Right atrium auricular region (tissue), 2 donors: Measurements from ENCODE around the gene ELL. TPM values are rescaled to one million over a fixed set of nuclear protein-coding genes. Genes with fewer than 3 reads are reported as not detected.
A peak's percentile ranks its signal among the peaks of the same experiment; 100 is the strongest.

ENCODE experiments used
- DNase-seq: peaks from one replicate; pipeline ENCODE4 v3.0.0-alpha.2; 2019; ENCODE audit warnings: low spot score
- H3K27ac ChIP-seq, 2 donors: fragments of 200-600 bp; sonication (generic); 1 replicate in 1 of 2; 2 replicates in 1 of 2; pipeline ENCODE4 v1.5.1; 2016 to 2019
- H3K27me3 ChIP-seq, 2 donors: fragments of 200-600 bp; sonication (generic); one replicate each; pipeline versions ENCODE4 v1.5.1 to v1.6.0; 2017 to 2019
- H3K36me3 ChIP-seq: fragments of 200-600 bp; sonication (generic); one replicate; pipeline ENCODE4 v1.5.1; 2016
- H3K4me1 ChIP-seq, 2 donors: fragments of 200-600 bp; sonication (generic); one replicate each; pipeline versions ENCODE4 v1.5.1 to v1.6.0; 2017 to 2019
- H3K4me3 ChIP-seq, 2 donors: fragments of 200-600 bp; sonication (generic); 1 replicate in 1 of 2; 2 replicates in 1 of 2; pipeline ENCODE4 v1.5.1; 2017 to 2019; ENCODE audit warnings: mild to moderate bottlenecking in 1 of 2, moderate library complexity in 1 of 2
- H3K9me3 ChIP-seq, 2 donors: fragments of 200-600 bp; sonication (generic); one replicate each; pipeline ENCODE4 v1.5.1; 2019
- total RNA-seq, 2 donors: library from RNA; depleted of rRNA; stranded (reverse); fragments of >200 nt; gene quantifications; one replicate each; pipeline ENCODE4 v1.1.0, GENCODE V29; 2016
- TF ChIP-seq, protein P1 (sequence below), 2 donors: fragments of 200-600 bp; sonication (generic); IDR thresholded peaks; one replicate each; pipeline ENCODE4 v1.5.1; 2019; ENCODE audit warnings: antibody characterized with exemption in 2 of 2

The ELL gene
- total RNA-seq, 2 donors from 2014 or later, result 12.4 to 17.5 TPM

DNA sequence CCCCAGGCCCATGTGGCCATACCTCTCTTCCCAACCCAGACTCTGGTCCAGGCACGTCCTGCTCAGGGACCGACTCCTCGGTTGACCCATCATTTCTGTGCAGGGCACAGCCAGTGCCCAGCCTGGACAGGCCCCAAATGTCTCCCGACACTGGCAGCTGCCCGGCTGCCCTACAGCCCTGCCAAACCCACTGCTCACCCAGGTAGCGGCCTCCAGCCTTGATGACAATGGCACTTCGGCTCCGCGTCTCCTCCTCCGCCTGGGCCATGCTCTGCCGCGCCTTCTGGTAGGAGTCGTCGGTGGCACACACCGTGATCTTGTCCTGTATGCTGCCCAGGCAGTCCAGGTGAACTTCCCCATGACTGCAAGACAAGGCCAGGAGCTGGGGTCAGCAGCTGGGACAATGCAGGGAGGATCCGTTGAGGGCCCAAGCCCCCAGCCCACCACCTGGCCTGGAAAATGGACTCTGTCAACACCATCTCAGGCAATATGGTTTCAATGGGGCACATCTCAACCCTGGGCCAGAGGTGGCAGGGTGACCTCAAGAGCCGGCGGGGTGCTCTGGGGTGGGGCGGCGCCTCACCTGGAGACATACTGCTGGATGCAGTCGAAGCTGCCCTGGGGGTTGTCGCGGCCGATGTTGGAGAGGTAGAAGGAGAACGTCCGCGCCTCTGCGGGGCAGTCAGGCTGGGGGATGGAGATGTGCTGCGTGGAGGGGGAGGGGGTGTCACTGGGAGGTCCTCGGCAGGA is 56.5 kb downstream of the ELL start:
- H3K9me3 ChIP-seq, result no peaks in the 10 kb centered on the region
- peaks cover 15% of the 10 kb centered on the region for H3K36me3 ChIP-seq
- TF ChIP-seq, protein P1, sequence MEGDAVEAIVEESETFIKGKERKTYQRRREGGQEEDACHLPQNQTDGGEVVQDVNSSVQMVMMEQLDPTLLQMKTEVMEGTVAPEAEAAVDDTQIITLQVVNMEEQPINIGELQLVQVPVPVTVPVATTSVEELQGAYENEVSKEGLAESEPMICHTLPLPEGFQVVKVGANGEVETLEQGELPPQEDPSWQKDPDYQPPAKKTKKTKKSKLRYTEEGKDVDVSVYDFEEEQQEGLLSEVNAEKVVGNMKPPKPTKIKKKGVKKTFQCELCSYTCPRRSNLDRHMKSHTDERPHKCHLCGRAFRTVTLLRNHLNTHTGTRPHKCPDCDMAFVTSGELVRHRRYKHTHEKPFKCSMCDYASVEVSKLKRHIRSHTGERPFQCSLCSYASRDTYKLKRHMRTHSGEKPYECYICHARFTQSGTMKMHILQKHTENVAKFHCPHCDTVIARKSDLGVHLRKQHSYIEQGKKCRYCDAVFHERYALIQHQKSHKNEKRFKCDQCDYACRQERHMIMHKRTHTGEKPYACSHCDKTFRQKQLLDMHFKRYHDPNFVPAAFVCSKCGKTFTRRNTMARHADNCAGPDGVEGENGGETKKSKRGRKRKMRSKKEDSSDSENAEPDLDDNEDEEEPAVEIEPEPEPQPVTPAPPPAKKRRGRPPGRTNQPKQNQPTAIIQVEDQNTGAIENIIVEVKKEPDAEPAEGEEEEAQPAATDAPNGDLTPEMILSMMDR (IDR thresholded peaks at IDR 0.05), result no peak
- H3K27me3 ChIP-seq, result no peaks in the 10 kb centered on the region
- no peak for DNase-seq
- H3K4me1 ChIP-seq, result peaks cover 0 to 82% of the 10 kb centered on the region in 2 donors
- peak overlapping the region; percentile 81 to 90 for H3K27ac ChIP-seq
- H3K4me3 ChIP-seq, result no peak overlapping the region

DNA sequence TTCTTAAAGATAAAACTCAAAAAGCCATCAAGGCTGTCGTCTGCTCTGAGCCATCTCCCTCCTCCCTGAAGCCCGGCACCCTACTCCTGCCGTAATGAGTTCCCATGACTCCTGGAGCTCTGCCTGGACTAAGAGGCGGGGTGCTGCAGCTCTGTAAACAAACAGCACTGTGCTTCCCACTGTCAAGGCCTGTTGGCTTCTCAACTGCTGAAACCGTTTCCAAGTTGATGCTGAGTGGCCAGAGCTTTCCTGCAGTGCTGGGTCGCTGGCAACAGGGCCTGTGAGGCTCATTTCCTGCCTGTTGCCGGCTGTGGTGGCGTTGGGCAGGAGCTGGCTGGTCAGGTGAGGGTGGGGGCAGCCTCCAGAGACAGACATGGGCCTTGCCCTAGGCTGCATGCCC is 57.2 kb downstream of the ELL start:
- peak overlapping the region; percentile 81 to 90 for H3K27ac ChIP-seq
- DNase-seq, result peak; percentile 88
- no peak overlapping the region for H3K4me3 ChIP-seq
- TF ChIP-seq, protein P1 (IDR thresholded peaks at IDR 0.05), result no peak
- H3K4me1 ChIP-seq, result peaks cover 0 to 82% of the 10 kb centered on the region in 2 donors
- H3K9me3 ChIP-seq, result no peaks in the 10 kb centered on the region
- H3K27me3 ChIP-seq, result no peaks in the 10 kb centered on the region
- peaks cover 17% of the 10 kb centered on the region for H3K36me3 ChIP-seq

DNA sequence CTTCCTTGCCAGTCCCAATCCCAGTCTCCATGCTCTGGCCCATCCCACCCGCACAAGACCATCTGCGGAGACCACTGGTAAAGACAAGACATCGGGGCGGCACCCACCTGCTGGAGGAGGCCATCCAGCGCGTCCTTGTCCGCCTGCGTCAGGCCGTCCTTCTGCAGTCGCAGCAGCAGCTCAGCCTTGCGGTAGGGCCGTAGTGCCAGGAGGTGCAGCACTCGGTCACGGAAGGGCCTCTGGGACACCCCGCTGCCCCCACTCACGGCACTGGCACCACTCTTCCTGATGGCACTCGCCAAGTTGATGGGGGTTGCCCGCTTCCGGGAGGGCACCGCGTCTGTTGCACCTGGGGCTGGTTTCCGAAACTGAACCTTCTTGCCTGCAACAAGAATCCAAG is 60.4 kb downstream of the ELL start:
- Histone ChIP-seq H3K27ac (peak overlapping the region; percentile 85 to 98), H3K27me3 (no peaks in the 10 kb centered on the region), H3K9me3 (no peaks in the 10 kb centered on the region), H3K4me3 (no peak overlapping the region), H3K4me1 (peaks cover 0 to 81% of the 10 kb centered on the region in 2 donors), H3K36me3 (peaks cover 35% of the 10 kb centered on the region)
- no peak for DNase-seq
- TF ChIP-seq, protein P1 (IDR thresholded peaks at IDR 0.05), result no peak

DNA sequence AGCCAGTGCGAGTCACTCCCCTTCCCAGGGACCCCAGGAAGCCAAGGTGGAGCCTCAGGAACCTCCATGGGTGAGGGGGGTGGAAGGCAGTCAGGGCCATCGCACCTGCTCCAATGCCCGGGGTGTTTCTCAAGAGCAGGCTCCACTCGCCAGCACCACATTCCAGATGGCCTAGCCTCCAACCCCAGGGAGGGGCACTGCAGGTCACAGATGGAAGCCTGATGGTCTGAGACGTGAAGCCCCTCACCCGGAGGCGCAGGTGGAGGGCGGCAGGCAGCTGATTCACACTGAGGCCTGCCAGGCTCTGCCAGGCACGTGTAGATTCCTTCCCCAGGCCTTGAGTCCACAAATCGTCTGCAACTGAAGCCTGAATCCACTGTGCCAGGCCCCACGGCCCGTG is 61.0 kb downstream of the ELL start:
- H3K27me3 ChIP-seq, result no peaks in the 10 kb centered on the region
- no peaks in the 10 kb centered on the region for H3K9me3 ChIP-seq
- H3K4me3 ChIP-seq, result no peak overlapping the region
- peak overlapping the region; percentile 85 to 98 for H3K27ac ChIP-seq
- peaks cover 40% of the 10 kb centered on the region for H3K36me3 ChIP-seq
- no peak for DNase-seq
- H3K4me1 ChIP-seq, result peaks cover 0 to 75% of the 10 kb centered on the region in 2 donors
- TF ChIP-seq, protein P1 (IDR thresholded peaks at IDR 0.05), result no peak

DNA sequence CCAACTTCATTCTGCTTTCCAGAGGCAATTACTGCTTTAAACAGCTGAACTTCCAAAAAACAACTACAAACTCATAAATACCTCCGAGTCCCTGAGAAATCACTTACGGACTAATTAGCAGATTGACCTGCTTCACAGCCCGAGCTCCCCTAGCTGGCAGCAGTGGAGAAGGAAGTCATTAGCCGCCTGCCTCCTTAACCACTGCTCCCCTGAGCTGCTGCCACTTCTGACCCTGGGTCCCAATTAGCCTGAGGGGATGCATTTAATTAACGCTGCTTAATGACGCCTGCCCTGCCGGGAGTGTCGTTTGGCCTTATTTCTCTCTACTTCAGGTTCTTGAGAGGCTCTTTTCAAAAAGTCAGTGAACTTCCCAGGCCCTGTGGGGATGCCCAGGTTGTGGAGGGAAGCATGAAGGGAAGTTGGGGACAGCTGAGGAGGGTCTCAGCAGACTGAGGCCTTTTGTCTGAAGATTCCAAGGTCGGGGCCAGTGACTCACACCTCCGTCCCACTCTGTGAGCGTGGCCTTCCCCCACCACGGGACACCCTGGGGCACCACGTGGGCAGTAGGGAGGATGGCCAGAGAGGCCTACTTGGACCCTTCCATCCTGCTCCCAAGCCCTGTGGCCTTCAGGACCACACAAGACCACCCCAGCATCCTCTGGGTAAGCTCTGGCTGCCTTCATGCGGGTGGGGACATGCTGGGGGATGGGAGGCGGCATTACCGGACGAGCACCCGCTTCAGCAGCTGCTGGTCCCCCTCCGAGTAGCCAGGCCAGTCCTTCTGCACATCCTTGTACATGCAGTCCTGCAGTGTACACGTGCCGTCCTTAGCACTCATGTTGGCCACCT is 64.2 kb downstream of the ELL start:
- Histone ChIP-seq H3K27ac (peak overlapping the region; percentile 39 to 59), H3K36me3 (peaks cover 49% of the 10 kb centered on the region), H3K4me3 (no peak overlapping the region), H3K9me3 (no peaks in the 10 kb centered on the region), H3K27me3 (no peaks in the 10 kb centered on the region), H3K4me1 (peaks cover 0 to 50% of the 10 kb centered on the region in 2 donors)
- TF ChIP-seq, protein P1 (IDR thresholded peaks at IDR 0.05), result no peak
- DNase-seq, result no peak
